NCI-H2171 (cell line): Measurements from ENCODE around the gene RHBDL3.
"Not testable (repeated sequence)": the region's sequence is repeated elsewhere in the genome, so short reads cannot be mapped to it uniquely, and the experiment has no call there.

Source experiments
- DNase-seq: peaks from one replicate; lab custom pipeline; 2025; lab: John Stamatoyannopoulos, UW

Gene RHBDL3

DNA sequence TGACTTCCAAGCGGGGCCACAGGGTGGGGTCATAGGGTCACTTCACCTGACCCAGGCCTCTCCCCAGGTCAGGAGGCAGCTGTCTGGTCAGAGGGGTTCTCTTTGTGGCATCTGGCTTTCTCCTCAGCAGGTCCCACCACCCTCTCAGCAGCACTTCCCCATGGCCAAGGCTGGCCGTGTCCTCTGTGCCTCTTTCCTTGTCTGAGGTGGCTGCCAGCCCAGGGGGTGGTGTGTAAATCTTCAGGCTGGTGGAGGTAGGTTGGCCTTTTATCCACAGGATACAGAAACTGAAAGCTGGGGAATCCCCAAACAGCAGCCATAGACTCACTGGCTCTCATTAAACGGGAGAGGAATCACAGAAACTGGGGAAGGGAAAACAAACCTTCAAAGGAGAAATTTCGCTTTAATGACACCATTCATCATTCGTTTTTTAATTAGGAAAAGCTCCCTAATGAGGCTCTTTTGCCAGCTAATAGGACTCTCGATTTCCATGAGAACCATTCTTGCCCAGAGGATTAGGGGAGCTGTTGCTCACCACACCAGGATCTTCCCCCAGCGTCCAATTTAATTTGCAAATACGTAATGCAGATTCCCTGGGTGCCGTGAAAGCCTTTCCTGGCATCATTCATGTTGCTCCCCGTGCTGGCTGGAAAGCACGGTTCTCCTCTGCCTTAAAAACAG lies 58.3 kb downstream of the RHBDL3 start:
- no peak for DNase-seq

GRCh38 chr17:32327911-32328310 lies 62.3 kb downstream of the RHBDL3 start:
- DNase-seq: no peak

- DNase-seq: no peak
These were observed 64.5 kb downstream of the RHBDL3 start for GRCh38 chr17:32330147-32330546.

DNA sequence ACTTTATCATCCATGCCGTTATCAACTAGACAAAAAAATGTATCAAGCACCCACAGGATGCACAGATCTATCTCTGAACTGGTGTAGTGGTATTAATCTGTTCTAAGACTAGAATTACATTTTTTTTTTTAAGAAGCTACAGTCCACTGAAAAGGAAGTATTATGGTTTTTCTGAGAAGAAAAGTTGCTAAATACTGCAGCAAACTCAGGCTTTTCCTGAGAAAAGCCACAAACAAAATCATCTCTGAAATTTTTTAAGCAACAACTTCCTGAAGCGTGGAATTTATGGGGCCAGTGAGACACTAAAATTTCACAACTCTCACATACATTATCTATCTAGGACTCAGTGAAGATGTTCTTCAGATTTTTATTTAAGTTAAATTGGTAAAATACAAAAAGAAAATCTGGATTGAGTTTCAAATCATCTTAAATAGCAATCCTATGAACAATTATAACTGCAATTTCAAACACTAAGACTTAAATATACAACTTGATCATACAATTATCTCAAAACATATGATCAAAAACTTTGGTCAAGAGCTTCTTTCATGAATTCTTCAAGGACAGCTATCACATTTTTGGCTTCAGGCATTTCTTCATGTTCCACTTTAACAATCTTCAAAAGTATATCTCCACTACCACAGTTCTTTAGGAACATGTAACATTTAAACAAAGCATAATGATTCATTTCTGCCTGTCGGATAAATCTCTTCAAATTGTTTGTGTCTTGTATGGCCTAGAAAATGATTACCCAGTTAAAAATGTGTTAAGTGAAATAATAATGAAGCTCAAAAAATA lies 65.8 kb downstream of the RHBDL3 start:
- no peak for DNase-seq

DNA sequence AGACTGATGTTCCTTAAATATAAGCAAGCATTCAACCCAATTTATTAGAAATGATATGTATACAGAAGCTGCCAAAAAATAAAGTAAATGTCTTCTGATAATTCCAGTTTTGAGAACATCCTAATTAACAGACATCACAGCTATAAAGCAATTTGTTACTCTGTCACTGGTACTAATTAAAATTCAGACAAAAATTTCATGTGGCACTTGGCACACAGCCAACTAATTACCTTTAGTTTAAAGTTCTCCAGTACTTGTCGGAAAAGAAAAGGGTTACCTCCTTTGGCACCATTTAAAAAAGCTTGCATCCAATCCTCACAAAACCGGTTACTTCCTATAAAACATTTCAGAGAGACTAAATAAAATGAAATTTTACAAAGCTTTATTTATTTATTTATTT lies 67.6 kb downstream of the RHBDL3 start:
- DNase-seq: no peak

DNA sequence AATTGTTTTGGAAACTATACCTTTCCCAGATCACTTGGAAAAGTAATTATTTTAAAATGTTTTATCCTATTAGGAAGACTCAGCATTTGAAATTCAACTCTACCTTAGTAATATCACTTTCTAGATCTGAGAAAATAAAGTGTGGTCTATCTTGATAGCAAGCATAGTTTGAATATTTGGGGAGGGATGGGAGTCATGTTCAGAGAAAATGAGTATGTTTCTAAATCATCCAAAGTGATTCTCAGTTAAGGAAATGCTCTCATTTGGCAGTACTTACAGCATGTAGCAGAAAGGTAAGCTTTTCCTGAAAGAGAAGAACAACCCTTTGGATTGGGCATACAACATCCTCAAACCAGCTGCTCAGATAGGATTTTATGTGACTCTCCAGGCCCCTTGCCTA lies 69.4 kb downstream of the RHBDL3 start:
- DNase-seq: no peak

GRCh38 chr17:32335687-32336086 lies 70.1 kb downstream of the RHBDL3 start:
- DNase-seq: no peak

DNA sequence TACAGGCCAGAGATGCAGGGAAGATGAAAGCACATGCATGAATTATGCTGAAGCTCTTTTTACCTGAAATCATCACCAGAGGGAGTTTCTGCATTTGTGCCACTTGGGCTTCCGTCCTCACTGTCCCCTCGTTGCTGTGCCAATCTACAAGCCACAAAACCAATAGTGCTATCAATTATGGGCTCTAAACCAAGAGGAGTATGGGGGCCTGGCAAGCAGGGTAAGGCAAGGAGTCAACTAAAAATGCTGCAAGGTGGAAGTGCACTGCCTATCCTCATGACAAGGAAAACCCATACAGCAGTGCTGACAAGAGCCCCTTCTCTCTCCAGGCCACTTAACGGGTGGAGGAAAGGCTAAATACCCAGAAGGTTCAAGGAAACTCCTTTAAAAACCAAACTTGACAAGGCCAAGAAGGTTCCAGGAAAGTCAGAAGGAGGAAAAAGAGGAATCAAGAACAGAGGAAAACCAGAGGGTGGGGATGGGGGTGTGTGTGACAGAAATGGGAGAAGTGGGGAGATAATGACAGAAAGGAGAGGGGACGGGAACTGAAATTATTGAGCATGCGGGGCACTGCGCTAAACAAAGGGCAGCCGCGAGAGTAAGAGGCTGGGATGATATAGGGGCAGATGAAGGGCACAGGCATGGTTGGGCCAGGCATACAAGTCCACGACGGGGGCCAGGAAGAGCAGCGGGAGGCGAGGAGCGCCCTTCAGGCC lies 75.7 kb downstream of the RHBDL3 start:
- no peak for DNase-seq

- DNase-seq: peak; percentile 81
These were observed 76.4 kb downstream of the RHBDL3 start, which contains the start of gene C17orf75 for GRCh38 chr17:32341857-32342602. Gene C17orf75 (minus strand): TSS chr17:32342173. CDS start chr17:32342139, 34 bp downstream.

- DNase-seq: no peak
These were observed 77.1 kb downstream of the RHBDL3 start for GRCh38 chr17:32342603-32343325.

DNA sequence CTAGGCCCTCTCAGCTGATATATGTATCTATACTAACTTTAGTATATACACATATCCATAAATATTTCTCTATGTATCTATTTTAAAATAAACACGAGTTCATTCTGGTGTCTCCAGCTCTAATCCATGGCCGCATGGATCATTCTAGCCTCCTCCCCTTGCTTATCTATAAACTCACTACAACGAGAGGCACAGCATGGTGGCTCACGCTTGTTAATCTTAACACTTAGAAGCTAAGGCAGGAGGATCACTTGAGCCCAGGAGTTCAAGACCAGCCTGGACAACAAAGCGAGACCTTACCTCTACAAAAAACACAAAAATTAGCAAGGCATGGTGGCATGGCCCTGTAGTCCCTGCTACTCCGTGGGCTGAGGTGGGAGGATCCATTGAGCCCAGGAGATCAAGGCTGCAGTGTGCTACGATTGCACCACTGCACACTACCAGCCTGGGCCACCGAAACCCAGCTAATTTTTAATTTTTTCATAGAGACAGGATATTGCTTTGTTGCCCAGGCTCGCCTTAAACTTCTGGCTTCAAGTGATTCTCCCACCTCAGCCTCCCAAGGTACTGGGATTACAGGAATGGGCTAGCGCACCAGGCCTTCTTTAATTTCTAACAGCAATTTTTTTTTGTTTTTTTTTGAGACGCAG lies 80.4 kb downstream of the RHBDL3 start:
- no peak for DNase-seq

- DNase-seq: no peak
These were observed 82.8 kb downstream of the RHBDL3 start for GRCh38 chr17:32348483-32348800.

GRCh38 chr17:32349503-32349853 lies 83.8 kb downstream of the RHBDL3 start:
- DNase-seq: no peak

DNA sequence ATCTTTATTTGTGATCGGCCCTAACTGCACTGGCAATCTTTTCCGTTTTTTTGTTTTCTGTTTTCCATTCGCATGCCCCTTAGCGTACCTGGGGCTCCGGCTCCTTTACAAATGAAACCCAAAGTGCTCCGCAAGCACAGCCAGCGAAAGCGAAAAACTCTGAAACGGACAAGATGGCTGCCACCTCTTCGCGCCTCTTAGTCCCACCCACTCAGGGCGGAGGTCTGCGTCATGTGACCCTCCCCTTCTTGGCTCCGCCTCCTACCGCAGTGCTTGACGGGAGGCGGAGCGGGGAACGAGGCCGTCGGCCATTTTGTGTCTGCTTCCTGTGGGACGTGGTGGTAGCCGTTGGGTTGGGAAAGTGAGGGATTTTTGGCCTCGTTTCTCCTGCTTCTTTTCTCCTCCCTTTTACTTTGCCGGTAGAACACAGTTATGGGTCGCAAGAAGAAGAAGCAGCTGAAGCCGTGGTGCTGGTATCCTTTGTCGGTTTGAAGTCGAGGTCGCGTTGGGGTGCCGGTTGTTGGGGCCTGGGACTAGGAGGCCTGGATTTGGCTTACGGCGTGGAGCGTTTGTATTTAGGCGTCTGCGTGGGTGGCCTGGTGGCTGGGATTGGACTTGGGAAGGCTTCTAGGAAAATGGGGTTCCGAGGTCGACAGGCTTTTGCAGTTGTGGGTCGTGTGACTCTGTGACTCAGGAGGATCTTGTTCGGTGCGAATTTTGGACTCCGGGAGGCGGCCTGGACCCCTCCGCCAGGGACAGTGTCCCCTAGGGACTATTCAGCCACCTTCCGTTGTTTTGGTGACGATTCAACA lies 84.4 kb downstream of the RHBDL3 start, which contains the start of gene ZNF207:
TSS of gene ZNF207 (plus strand) at position 304 of the 812 bp plus-strand sequence. CDS start at position 433, 129 bp downstream.
- DNase-seq: peak; percentile 97

- peak; percentile 44 for DNase-seq
These were observed 85.2 kb downstream of the RHBDL3 start for GRCh38 chr17:32350666-32351418.

- not testable (repeated sequence) for DNase-seq
These were observed 87.1 kb downstream of the RHBDL3 start for GRCh38 chr17:32352734-32353133.

DNA sequence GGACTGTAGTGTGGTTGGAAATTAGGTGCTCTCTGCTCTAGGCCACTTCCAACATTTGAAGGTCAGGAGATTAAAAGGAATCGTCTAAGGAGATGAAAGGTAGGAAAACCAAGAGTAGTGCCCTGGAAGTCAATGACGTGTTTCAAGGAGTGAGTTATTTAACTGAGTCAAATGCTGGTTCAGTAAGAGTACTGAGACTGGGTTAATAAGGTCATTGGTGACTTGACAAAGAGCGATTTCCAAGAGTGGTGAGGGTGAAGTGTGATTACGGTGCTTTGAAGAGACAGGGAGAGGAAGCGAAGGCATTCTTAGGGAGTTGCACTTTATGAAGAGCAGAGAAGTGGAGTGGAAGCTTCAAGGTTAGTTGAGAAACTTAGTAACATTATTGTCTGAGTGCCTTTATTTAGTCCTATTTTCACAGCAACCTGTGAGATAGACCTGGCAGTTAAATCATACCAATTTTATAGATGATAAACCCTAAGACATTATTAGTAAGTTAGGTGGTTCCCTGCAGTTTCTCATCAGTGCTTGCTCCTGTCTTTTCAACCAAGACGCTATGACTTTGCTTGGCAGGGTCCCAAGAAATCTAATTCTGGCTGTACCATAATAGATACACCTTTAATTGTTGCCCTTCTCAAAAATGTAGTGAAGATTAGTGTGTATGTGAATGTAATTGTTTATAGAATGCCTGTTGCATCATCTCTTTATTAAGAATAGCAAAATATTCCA lies 90.2 kb downstream of the RHBDL3 start:
- DNase-seq: no peak

DNA sequence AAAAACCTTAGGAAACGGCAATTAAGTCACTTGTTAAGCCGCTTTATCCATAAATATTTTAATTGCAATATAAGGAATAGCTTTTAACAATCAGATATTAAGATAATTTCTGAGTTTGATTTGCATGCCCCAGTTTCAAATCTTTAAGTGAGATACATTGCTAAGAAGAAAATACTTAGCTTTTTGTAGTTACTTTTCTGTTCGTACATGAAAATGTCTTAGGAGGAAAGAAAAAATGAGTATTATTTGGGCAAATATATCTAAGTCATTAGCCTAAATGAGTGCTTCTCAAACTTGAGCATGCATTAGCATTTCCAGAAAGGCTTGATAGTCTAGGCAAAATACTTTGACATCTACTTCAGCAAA lies 90.7 kb downstream of the RHBDL3 start:
- no peak for DNase-seq

- DNase-seq: no peak
These were observed 91.1 kb downstream of the RHBDL3 start for GRCh38 chr17:32356750-32357149.
